KMS-11 (cell line): ENCODE measurements around the gene EDDM13.
"Not testable (repeated sequence)": the region's sequence is repeated elsewhere in the genome, so short reads cannot be mapped to it uniquely, and the experiment has no call there.

Experiments
- H2AFZ ChIP-seq: fragments of 200-600 bp; sonication (generic); 2 replicates; pipeline ENCODE4 v1.6.1; 2016; ENCODE audit warnings: antibody characterized with exemption, mixed run types, low read depth
- H3K27ac ChIP-seq: fragments of 200-600 bp; sonication (generic); 2 replicates; pipeline ENCODE4 v1.6.1; 2016; ENCODE audit warnings: mild to moderate bottlenecking, mixed run types
- H3K27me3 ChIP-seq: fragments of 200-600 bp; sonication (generic); 2 replicates; pipeline ENCODE4 v1.6.1; 2017; ENCODE audit warnings: mild to moderate bottlenecking, low read depth, mixed run types, moderate library complexity; ENCODE audit not compliant: insufficient read depth
- H3K36me3 ChIP-seq: fragments of 200-600 bp; sonication (generic); 2 replicates; pipeline ENCODE4 v1.6.1; 2017; ENCODE audit warnings: mild to moderate bottlenecking, mixed run types; ENCODE audit not compliant: insufficient read depth
- H3K4me1 ChIP-seq: fragments of 200-600 bp; sonication (generic); 2 replicates; pipeline ENCODE4 v1.6.1; 2016; ENCODE audit warnings: mild to moderate bottlenecking, low read depth, mixed run types; ENCODE audit not compliant: poor library complexity, severe bottlenecking
- H3K4me2 ChIP-seq: fragments of 200-600 bp; sonication (generic); 2 replicates; pipeline ENCODE4 v1.7.0; 2016; ENCODE audit warnings: mild to moderate bottlenecking, mixed run types
- H3K4me3 ChIP-seq: fragments of 200-600 bp; sonication (generic); IDR thresholded peaks from 2 replicates; pipeline ENCODE4 v1.6.1; 2017; ENCODE audit warnings: low read depth, low read length, mixed read lengths; ENCODE audit not compliant: insufficient read depth
- H3K79me2 ChIP-seq: fragments of 200-600 bp; sonication (generic); 2 replicates; pipeline ENCODE4 v1.6.1; 2016; ENCODE audit warnings: low read depth, mixed run types; ENCODE audit not compliant: insufficient read depth
- H3K9ac ChIP-seq: fragments of 200-600 bp; sonication (generic); 2 replicates; pipeline ENCODE4 v1.6.1; 2016; ENCODE audit warnings: mild to moderate bottlenecking, mixed run types
- H4K20me1 ChIP-seq: fragments of 200-600 bp; sonication (generic); 2 replicates; pipeline ENCODE4 v1.6.1; 2016; ENCODE audit warnings: mild to moderate bottlenecking, mixed run types; ENCODE audit not compliant: insufficient read depth
- TF ChIP-seq, protein P1 (sequence below): fragments of 200-600 bp; sonication (generic); conservative IDR thresholded peaks from 2 replicates; pipeline ENCODE4 v1.6.1; 2017; ENCODE audit warnings: low read depth, mild to moderate bottlenecking, antibody characterized with exemption, low read length, moderate library complexity, mixed read lengths

The EDDM13 gene

DNA sequence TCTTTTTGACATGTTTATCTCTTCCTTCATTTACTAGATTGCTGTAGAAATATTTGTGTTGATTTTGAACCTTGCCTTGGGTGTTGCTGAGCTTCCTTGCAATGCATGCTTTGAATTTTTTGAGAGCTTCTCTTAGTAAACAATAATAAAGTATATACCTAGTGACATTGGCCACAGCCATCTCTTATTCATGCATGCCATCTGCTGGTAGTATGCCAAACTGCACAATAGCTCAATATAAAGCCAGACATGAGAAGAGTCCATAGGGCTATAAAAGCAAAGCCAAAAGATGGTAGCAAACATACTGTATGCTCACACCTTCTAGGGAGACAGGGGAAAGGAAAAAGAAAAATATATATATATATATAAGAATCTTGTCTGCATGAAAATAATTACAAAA lies 61.0 kb downstream of the EDDM13 start:
- H4K20me1 ChIP-seq: no peaks in the 10 kb centered on the region
- no peak overlapping the region for H3K4me2 ChIP-seq
- no peak overlapping the region for H3K4me3 ChIP-seq
- no peaks in the 10 kb centered on the region for H3K4me1 ChIP-seq
- TF ChIP-seq, protein P1, sequence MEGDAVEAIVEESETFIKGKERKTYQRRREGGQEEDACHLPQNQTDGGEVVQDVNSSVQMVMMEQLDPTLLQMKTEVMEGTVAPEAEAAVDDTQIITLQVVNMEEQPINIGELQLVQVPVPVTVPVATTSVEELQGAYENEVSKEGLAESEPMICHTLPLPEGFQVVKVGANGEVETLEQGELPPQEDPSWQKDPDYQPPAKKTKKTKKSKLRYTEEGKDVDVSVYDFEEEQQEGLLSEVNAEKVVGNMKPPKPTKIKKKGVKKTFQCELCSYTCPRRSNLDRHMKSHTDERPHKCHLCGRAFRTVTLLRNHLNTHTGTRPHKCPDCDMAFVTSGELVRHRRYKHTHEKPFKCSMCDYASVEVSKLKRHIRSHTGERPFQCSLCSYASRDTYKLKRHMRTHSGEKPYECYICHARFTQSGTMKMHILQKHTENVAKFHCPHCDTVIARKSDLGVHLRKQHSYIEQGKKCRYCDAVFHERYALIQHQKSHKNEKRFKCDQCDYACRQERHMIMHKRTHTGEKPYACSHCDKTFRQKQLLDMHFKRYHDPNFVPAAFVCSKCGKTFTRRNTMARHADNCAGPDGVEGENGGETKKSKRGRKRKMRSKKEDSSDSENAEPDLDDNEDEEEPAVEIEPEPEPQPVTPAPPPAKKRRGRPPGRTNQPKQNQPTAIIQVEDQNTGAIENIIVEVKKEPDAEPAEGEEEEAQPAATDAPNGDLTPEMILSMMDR: peak; percentile 92
- no peak overlapping the region for H2AFZ ChIP-seq
- no peak overlapping the region for H3K27ac ChIP-seq
- no peaks in the 10 kb centered on the region for H3K79me2 ChIP-seq
- H3K9ac ChIP-seq: no peak overlapping the region
- no peaks in the 10 kb centered on the region for H3K27me3 ChIP-seq
- H3K36me3 ChIP-seq: no peaks in the 10 kb centered on the region

DNA sequence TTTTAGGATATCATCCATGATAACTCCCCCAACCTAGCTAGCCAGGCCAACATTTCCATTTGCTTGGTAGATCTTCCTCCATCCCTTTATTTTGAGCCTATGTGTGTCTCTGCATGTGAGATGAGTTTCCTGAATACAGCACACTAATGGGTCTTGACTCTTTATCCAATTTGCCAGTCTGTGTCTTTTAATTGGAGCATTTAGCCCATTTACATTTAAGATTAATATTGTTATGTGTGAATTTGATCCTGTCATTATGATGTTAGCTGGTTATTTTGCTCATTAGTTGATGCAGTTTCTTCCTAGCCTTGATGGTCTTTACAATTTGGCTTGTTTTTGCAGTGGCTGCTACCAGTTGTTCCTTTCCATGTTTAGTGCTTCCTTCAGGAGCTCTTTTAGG lies 62.8 kb downstream of the EDDM13 start:
- not testable (repeated sequence) for H4K20me1 ChIP-seq, H3K79me2 ChIP-seq, H3K4me2 ChIP-seq, H2AFZ ChIP-seq, H3K4me1 ChIP-seq, H3K9ac ChIP-seq, H3K27me3 ChIP-seq, H3K36me3 ChIP-seq, H3K4me3 ChIP-seq, H3K27ac ChIP-seq

DNA sequence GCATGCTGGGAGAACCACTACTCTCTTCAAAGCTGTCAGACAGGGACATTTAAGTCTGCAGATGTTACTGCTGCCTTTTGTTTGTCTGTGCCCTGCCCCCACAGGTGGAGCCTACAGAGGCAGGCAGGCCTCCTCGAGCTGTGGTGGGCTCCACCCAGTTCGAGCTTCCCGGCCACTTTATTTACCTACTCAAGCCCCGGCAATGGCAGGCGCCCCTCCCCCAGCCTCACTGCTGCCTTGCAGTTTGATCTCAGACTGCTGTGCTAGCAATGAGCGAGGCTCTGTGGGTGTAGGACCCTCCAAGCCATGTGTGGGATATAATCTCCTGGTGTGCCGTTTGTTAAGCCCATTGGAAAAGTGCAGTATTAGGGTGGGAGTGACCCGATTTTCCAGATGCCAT lies 64.5 kb downstream of the EDDM13 start:
- not testable (repeated sequence) for H2AFZ ChIP-seq, H3K79me2 ChIP-seq, H3K4me2 ChIP-seq, H3K4me3 ChIP-seq, H3K27me3 ChIP-seq, H3K4me1 ChIP-seq, H3K9ac ChIP-seq, H3K36me3 ChIP-seq, H3K27ac ChIP-seq, H4K20me1 ChIP-seq

GRCh38 chr19:56339031-56339430 lies 66.5 kb downstream of the EDDM13 start:
- H3K4me3 ChIP-seq, H3K27me3 ChIP-seq, H3K27ac ChIP-seq, H4K20me1 ChIP-seq, H2AFZ ChIP-seq, H3K4me2 ChIP-seq, H3K79me2 ChIP-seq, H3K4me1 ChIP-seq, H3K36me3 ChIP-seq, H3K9ac ChIP-seq: not testable (repeated sequence)

- no peaks in the 10 kb centered on the region for H3K4me1 ChIP-seq
- no peak overlapping the region for H3K27ac ChIP-seq
- H3K27me3 ChIP-seq: no peaks in the 10 kb centered on the region
- TF ChIP-seq, protein P1: no peak
- H3K9ac ChIP-seq: no peak overlapping the region
- H4K20me1 ChIP-seq: no peaks in the 10 kb centered on the region
- H2AFZ ChIP-seq: no peak overlapping the region
- H3K4me2 ChIP-seq: no peak overlapping the region
- H3K4me3 ChIP-seq: no peak overlapping the region
- no peaks in the 10 kb centered on the region; the same call in 1 of the 2 replicates for H3K36me3 ChIP-seq
- H3K79me2 ChIP-seq: no peaks in the 10 kb centered on the region
Observed at GRCh38 chr19:56341948-56342347, 69.4 kb downstream of the EDDM13 start.

- H3K36me3 ChIP-seq: no peaks in the 10 kb centered on the region
- no peak overlapping the region for H2AFZ ChIP-seq
- TF ChIP-seq, protein P1: no peak
- H3K27ac ChIP-seq: no peak overlapping the region
- no peaks in the 10 kb centered on the region for H3K79me2 ChIP-seq
- no peaks in the 10 kb centered on the region for H3K4me1 ChIP-seq
- H3K9ac ChIP-seq: no peak overlapping the region
- H3K4me2 ChIP-seq: no peak overlapping the region
- no peaks in the 10 kb centered on the region for H4K20me1 ChIP-seq
- H3K27me3 ChIP-seq: no peaks in the 10 kb centered on the region
- no peak overlapping the region for H3K4me3 ChIP-seq
Observed at GRCh38 chr19:56347163-56347778, 74.7 kb downstream of the EDDM13 start.
